ENCODE data around the gene CYB561.

CYB561 gene

DNA sequence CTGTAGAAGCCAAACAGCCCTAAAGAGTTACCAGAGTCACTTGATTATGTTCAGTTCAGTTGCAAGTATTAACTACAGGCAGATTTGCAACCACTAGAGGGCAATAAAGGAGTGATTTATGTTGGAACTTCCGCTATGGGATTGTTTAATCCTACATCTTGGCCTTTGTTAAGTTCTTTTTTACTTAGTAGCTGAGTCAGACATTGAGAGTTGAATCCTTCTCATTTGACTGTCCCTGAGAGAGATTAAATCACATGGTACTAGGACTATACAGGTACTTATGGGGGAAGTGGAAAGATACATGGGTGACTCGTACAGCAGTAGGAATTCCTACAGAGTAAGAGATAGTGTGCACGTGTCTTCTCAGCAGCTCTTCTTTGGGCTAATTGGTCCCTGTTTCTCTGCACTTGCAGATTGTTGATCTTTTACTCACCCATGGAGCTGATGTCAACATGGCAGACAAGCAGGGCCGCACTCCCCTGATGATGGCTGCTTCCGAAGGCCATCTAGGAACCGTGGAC lies 40.3 kb downstream of the CYB561 start:
- DNase-seq = no peak

GRCh38 chr17:63405020-63405419 lies 41.1 kb downstream of the CYB561 start:
- no peak for DNase-seq

DNA sequence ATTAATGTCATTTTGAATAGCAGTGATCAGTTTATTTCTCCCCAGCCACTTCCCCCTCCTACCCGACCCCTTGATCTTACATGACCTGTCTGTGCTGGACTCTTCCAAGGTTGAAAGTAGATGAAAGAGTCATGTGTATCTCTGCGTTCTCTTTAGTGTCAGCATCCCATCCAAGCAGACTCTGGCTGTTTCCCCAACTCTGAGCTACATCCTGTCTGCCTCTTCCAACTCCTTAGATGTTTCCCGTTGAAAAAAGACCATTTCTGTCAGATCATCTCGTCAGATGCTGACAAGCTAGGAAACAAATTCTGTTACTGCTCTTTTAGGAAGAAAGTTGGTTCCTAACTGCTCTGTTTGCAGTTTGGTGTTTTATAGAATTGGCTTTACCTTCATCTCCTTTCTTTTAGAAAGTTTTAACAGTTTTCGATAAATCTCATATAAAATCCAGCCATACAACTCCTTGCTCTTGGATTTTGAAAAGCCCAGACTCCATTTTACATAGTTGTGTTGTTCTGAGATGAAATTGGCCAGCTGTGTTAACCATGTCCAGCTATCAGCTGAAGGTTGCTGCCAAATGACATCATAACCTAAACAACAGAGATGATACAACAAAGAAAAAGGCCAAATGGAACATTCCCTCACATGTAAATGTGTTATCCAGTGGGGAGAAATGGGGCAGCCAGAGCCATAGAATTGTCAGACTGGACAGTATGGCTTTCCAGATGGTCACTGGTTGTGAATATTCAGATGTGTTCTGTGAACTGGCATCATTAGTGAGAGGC lies 43.5 kb downstream of the CYB561 start:
- DNase-seq = no peak

DNA sequence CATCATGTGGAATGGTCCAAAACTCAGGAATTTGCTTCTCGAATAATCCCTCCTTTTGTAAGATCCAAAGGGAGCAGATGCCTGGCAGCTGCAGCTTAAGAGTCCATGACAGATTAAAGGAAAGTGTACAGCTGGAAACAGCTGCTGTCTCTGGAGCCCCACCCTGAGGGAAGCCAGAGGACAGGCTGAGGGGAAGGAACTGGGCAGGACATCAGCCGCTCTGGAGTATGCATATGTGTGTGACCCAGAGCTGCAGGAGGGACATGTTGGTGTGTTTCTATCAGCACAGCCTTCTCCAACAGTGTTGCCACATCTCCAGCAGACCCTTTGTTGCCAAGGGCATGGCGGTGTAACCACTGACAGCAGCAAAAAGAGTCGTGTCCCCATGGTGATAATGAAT lies 46.2 kb downstream of the CYB561 start:
- no peak for DNase-seq

DNA sequence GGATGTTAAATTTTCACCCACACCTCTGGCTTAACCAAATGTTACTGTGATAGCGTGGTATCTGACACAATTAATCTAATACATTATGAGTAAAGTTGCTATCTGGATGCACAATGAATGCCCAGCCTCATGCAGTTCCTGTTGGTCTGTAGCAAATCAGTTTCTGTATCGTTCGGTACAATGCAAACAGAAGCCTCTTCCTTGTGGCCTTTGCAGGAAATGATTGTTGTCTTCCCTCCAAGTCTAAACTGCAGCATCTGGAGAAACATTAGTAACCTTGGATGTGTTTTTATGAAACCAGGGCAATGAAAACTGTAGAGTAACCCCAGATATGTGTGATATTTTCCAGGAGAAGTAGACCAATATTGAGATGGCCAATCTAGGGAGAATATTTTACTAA lies 46.8 kb downstream of the CYB561 start:
- DNase-seq = no peak

DNA sequence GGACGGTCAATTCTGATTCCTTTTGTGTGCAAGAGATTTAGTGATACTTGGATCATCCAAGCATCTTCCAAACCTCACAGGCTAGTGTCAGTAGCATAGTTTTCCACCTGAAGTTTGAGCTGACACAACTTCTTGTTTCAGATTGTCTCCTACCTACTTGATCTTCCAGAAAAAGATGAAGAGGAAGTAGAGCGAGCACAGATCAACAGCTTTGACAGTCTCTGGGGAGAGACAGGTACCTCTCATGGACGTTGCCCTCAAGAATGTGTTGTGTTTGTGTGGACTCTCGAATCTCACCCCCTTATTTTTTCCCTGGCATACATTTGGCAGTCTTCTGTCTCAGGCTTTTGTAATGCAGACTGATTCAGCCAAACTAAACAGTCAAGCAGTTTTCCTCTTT lies 47.4 kb downstream of the CYB561 start:
- no peak for DNase-seq

- no peak for DNase-seq
Observed at GRCh38 chr17:63395075-63395805, 50.9 kb downstream of the CYB561 start.

- DNase-seq = no peak
Observed at GRCh38 chr17:63390090-63390489, 56.0 kb downstream of the CYB561 start.

- DNase-seq = no peak
Observed at GRCh38 chr17:63387656-63388340, 58.3 kb downstream of the CYB561 start.

DNA sequence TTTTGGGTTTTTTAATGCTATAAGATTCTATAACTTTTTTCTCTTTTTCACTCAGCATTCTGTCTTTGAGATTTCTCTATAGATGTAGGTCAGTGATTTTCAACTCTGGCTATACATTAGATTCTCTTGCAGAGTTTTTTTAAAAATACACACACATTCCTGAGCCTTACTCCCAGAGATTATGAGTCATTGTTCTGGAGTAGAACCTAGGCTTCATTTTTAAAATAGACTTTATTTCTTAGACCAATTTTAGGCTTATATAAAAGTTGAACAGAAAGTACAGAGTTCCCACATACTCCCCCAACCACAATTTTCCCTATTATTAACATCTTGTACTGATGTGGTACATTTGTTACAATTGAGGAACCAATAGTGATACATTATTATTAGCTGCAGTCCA lies 63.3 kb downstream of the CYB561 start:
- no peak for DNase-seq
